SJSA1 (cell line): ENCODE measurements around the gene GALNTL6. TPM values are rescaled to one million over a fixed set of nuclear protein-coding genes. Genes with fewer than 3 reads are reported as not detected.

Experiments
- DNase-seq, 2 experiments: peaks; one replicate each; pipeline ENCODE4 v3.0.0-alpha.2; 2015 to 2020; ENCODE audit warnings: low spot score in 2 of 2, low read depth in 1 of 2
- H3K27ac ChIP-seq: fragments of 250-450 bp; sonication (Bioruptor Pico); 2 replicates; pipeline ENCODE4 v1.5.1; 2020; ENCODE audit warnings: mild to moderate bottlenecking, moderate library complexity
- H3K27me3 ChIP-seq: fragments of 250-450 bp; sonication (Bioruptor Pico); replicated peaks from 2 replicates; pipeline ENCODE4 v1.5.1; 2020; ENCODE audit warnings: mild to moderate bottlenecking, moderate library complexity
- H3K36me3 ChIP-seq: fragments of 250-450 bp; sonication (Bioruptor Pico); 2 replicates; pipeline ENCODE4 v1.5.1; 2020; ENCODE audit warnings: mild to moderate bottlenecking
- H3K4me1 ChIP-seq: fragments of 250-450 bp; sonication (Bioruptor Pico); replicated peaks from 2 replicates; pipeline ENCODE4 v1.6.1; 2021; ENCODE audit warnings: mild to moderate bottlenecking
- H3K4me3 ChIP-seq: fragments of 250-450 bp; sonication (Bioruptor Pico); 2 replicates; pipeline ENCODE4 v1.5.1; 2020; ENCODE audit warnings: mild to moderate bottlenecking
- H3K9me3 ChIP-seq: fragments of 250-450 bp; sonication (Bioruptor Pico); replicated peaks from 2 replicates; pipeline ENCODE4 v1.5.1; 2020; ENCODE audit warnings: mild to moderate bottlenecking
- total RNA-seq: library from RNA; depleted of rRNA; stranded (reverse); fragments of >200 nt; shearing (Covaris generic); gene quantifications from 2 replicates; pipeline ENCODE4 v1.2.3, GENCODE V29; 2014

GALNTL6 gene
- total RNA-seq, 1 experiment from 2014 or later: 0.08 TPM

- Histone ChIP-seq H3K9me3 (no peaks in the 10 kb centered on the region), H3K36me3 (no peaks in the 10 kb centered on the region), H3K27me3 (no peaks in the 10 kb centered on the region), H3K4me3 (no peak overlapping the region), H3K4me1 (no peaks in the 10 kb centered on the region), H3K27ac (no peak overlapping the region)
- no peak for DNase-seq
These were observed 841.3 kb downstream of the GALNTL6 start for GRCh38 chr4:172654457-172654856.

GRCh38 chr4:172656055-172656454 is 842.9 kb downstream of the GALNTL6 start:
- H3K4me1 ChIP-seq: no peaks in the 10 kb centered on the region
- no peaks in the 10 kb centered on the region for H3K27me3 ChIP-seq
- no peak for DNase-seq
- no peak overlapping the region for H3K27ac ChIP-seq
- H3K9me3 ChIP-seq: no peaks in the 10 kb centered on the region
- H3K4me3 ChIP-seq: no peak overlapping the region
- no peaks in the 10 kb centered on the region for H3K36me3 ChIP-seq

GRCh38 chr4:172657081-172657480 is 843.9 kb downstream of the GALNTL6 start:
- no peaks in the 10 kb centered on the region for H3K4me1 ChIP-seq
- H3K27ac ChIP-seq: no peak overlapping the region
- no peaks in the 10 kb centered on the region for H3K9me3 ChIP-seq
- no peak overlapping the region for H3K4me3 ChIP-seq
- H3K36me3 ChIP-seq: no peaks in the 10 kb centered on the region
- DNase-seq: no peak
- H3K27me3 ChIP-seq: no peaks in the 10 kb centered on the region

- Histone ChIP-seq H3K9me3 (no peaks in the 10 kb centered on the region), H3K36me3 (no peaks in the 10 kb centered on the region), H3K4me3 (no peak overlapping the region), H3K27me3 (no peaks in the 10 kb centered on the region), H3K27ac (no peak overlapping the region), H3K4me1 (no peaks in the 10 kb centered on the region)
- DNase-seq: no peak
These were observed 847.0 kb downstream of the GALNTL6 start for GRCh38 chr4:172660251-172660650.

GRCh38 chr4:172662113-172662512 is 848.9 kb downstream of the GALNTL6 start:
- Histone ChIP-seq H3K27me3 (no peaks in the 10 kb centered on the region), H3K4me1 (no peaks in the 10 kb centered on the region), H3K36me3 (no peaks in the 10 kb centered on the region), H3K27ac (no peak overlapping the region), H3K9me3 (no peaks in the 10 kb centered on the region), H3K4me3 (no peak overlapping the region)
- no peak for DNase-seq

- Histone ChIP-seq H3K27me3 (no peaks in the 10 kb centered on the region), H3K36me3 (no peaks in the 10 kb centered on the region), H3K9me3 (no peaks in the 10 kb centered on the region), H3K4me1 (no peaks in the 10 kb centered on the region), H3K4me3 (no peak overlapping the region), H3K27ac (no peak overlapping the region)
- DNase-seq: no peak
These were observed 853.6 kb downstream of the GALNTL6 start for GRCh38 chr4:172666711-172667368.

GRCh38 chr4:172674811-172675210 is 861.6 kb downstream of the GALNTL6 start:
- Histone ChIP-seq H3K9me3 (no peaks in the 10 kb centered on the region), H3K4me1 (no peaks in the 10 kb centered on the region), H3K27me3 (no peaks in the 10 kb centered on the region), H3K4me3 (no peak overlapping the region), H3K27ac (no peak overlapping the region), H3K36me3 (no peaks in the 10 kb centered on the region)
- no peak for DNase-seq

DNA sequence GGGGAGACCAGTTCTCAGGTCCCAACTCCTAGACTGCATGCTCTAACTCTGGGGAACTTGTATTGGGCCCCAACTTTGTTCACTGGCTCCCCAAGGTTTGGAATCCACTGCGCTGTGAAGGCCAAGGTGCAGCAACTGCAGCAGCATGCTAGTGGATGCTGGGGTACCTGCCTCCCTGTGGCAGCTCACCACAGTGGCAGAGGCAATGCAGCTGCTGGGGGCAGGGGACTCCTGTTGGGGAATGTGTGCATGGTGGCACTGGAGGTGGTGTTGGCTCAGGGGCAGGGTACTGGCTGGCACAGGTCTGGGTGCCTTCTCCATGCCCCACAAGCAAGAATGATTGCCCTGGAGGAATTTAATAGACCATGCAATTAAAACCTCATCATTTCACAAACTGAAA is 862.0 kb downstream of the GALNTL6 start:
- no peaks in the 10 kb centered on the region for H3K36me3 ChIP-seq
- no peak for DNase-seq
- no peaks in the 10 kb centered on the region for H3K4me1 ChIP-seq
- no peaks in the 10 kb centered on the region for H3K27me3 ChIP-seq
- no peak overlapping the region for H3K4me3 ChIP-seq
- H3K27ac ChIP-seq: no peak overlapping the region
- no peaks in the 10 kb centered on the region for H3K9me3 ChIP-seq

DNA sequence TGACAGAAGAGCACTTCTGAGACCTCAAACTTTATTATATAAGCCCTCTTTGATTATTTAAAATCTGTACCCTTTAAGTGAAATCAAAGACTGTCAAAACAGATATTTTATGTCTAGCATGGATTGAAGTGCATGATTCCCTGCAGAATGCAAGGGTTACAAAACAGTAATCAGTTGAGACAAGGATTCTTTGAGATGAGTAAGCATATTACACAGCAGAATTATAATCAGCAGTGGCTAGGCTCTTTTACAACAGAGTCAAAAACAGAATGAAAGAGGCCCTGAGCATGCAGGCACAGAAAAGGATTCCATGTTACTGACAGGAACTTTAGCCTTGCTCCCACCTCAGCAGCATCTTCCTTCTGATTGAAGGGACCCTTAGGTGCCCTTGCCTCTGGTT is 867.5 kb downstream of the GALNTL6 start:
- H3K36me3 ChIP-seq: no peaks in the 10 kb centered on the region
- no peak for DNase-seq
- 0 out of 2 replicates have a peak, but pooled peaks cover 3% of the 10 kb centered on the region for H3K27me3 ChIP-seq
- H3K4me3 ChIP-seq: no peak overlapping the region
- no peak overlapping the region for H3K27ac ChIP-seq
- H3K9me3 ChIP-seq: no peaks in the 10 kb centered on the region
- no peaks in the 10 kb centered on the region for H3K4me1 ChIP-seq

DNA sequence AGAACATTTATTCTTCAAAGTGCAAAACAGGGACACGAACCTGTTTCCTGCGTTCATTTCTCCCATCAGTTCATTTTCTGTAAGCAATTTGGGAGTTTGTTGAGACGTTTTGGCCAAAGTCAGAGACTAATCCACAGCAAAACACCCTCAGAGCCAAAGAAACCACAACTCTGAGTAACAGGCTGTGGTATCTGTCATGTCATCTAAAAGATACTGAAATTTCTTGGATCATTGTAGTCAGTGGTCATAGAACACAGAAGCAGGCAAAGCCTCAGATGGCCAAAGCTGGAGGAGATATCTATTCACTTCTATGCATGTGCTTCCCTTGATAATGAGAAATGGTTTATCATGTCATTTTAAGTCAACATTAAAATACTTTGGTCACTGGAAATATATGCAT is 869.8 kb downstream of the GALNTL6 start:
- no peaks in the 10 kb centered on the region for H3K4me1 ChIP-seq
- H3K27ac ChIP-seq: no peak overlapping the region
- 0 out of 2 replicates have a peak, but pooled peaks cover 3% of the 10 kb centered on the region for H3K27me3 ChIP-seq
- no peaks in the 10 kb centered on the region for H3K36me3 ChIP-seq
- H3K9me3 ChIP-seq: no peaks in the 10 kb centered on the region
- no peak for DNase-seq
- no peak overlapping the region for H3K4me3 ChIP-seq

GRCh38 chr4:172686021-172686420 is 872.8 kb downstream of the GALNTL6 start:
- Histone ChIP-seq H3K9me3 (no peaks in the 10 kb centered on the region), H3K36me3 (no peaks in the 10 kb centered on the region), H3K27me3 (0 out of 2 replicates have a peak, but pooled peaks cover 3% of the 10 kb centered on the region), H3K4me3 (no peak overlapping the region), H3K4me1 (no peaks in the 10 kb centered on the region), H3K27ac (no peak overlapping the region)
- no peak for DNase-seq

DNA sequence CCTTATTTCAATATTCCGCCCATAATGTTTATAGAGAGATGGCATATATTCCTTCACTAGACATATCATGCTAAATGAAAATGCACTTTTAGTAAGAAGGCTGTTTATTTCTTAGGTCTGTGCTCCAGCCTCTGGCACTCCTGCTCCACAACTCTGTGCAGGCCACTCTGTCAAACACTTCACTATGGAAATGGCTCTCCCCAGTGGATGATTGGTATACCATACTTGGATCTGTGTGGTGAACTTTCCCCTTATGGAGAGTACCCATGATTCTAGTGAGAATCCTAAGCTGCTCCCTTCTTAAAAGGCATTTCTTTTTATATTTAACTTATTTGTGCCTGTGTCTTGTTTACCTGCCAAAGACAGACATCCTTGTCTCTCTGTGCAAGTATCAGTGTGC is 875.3 kb downstream of the GALNTL6 start:
- no peak overlapping the region for H3K4me3 ChIP-seq
- no peaks in the 10 kb centered on the region for H3K9me3 ChIP-seq
- H3K27ac ChIP-seq: no peak overlapping the region
- no peak for DNase-seq
- no peaks in the 10 kb centered on the region for H3K27me3 ChIP-seq
- H3K36me3 ChIP-seq: no peaks in the 10 kb centered on the region
- no peaks in the 10 kb centered on the region for H3K4me1 ChIP-seq

GRCh38 chr4:172691552-172691951 is 878.3 kb downstream of the GALNTL6 start:
- Histone ChIP-seq H3K27me3 (no peaks in the 10 kb centered on the region), H3K9me3 (no peaks in the 10 kb centered on the region), H3K4me3 (no peak overlapping the region), H3K36me3 (no peaks in the 10 kb centered on the region), H3K4me1 (no peaks in the 10 kb centered on the region), H3K27ac (no peak overlapping the region)
- DNase-seq: no peak

DNA sequence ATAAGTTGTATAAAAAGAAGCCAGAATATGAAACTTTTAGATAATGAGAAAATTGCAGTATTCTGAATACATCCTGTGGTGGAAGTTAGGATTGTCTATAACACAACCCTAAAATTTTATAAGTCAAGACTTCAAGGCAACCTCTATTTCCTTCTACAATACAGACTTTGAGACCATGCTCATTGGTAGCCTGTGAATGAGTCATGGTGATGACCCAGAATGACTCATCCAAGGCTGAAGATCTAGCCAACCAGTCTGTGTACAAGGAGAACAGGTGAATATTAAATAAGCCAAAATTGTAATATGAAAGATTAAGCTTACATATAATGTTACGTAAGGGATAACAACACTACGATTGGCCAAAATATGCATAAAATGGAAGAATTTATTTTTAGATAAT is 879.5 kb downstream of the GALNTL6 start:
- Histone ChIP-seq H3K27me3 (no peaks in the 10 kb centered on the region), H3K27ac (no peak overlapping the region), H3K4me3 (no peak overlapping the region), H3K36me3 (no peaks in the 10 kb centered on the region), H3K9me3 (no peaks in the 10 kb centered on the region), H3K4me1 (no peaks in the 10 kb centered on the region)
- DNase-seq: no peak

GRCh38 chr4:172698256-172698655 is 885.1 kb downstream of the GALNTL6 start:
- no peak overlapping the region for H3K27ac ChIP-seq
- H3K4me1 ChIP-seq: no peaks in the 10 kb centered on the region
- H3K4me3 ChIP-seq: no peak overlapping the region
- H3K9me3 ChIP-seq: no peaks in the 10 kb centered on the region
- H3K27me3 ChIP-seq: no peaks in the 10 kb centered on the region
- no peaks in the 10 kb centered on the region for H3K36me3 ChIP-seq
- DNase-seq: no peak
